Mesenchymal stem cell (in vitro differentiated cells and primary cell): ENCODE data around the gene TENM4.
"Not testable (repeated sequence)": the region's sequence is repeated elsewhere in the genome, so short reads cannot be mapped to it uniquely, and the experiment has no call there.

ENCODE experiments used
- DNase-seq: peaks from one replicate; pipeline ENCODE4 v3.0.0-alpha.2; 2013
- H2AFZ ChIP-seq: one replicate; pipeline ENCODE4 v1.6.1; 2013; ENCODE audit warnings: low read depth, mild to moderate bottlenecking, control low read depth, inconsistent platforms, low read length, moderate library complexity
- H2AK5ac ChIP-seq: 2 replicates; pipeline ENCODE4 v1.6.1; 2013; ENCODE audit warnings: low read length, moderate library complexity, mild to moderate bottlenecking, inconsistent platforms; ENCODE audit not compliant: severe bottlenecking
- H2BK120ac ChIP-seq: one replicate; pipeline ENCODE4 v1.6.1; 2013; ENCODE audit warnings: low read depth, mild to moderate bottlenecking, inconsistent platforms, low read length, moderate library complexity
- H2BK12ac ChIP-seq, 2 experiments: one replicate each; pipeline ENCODE4 v1.6.1; 2013; ENCODE audit warnings: inconsistent platforms in 2 of 2, low read length in 2 of 2, mild to moderate bottlenecking in 2 of 2, moderate library complexity in 2 of 2, control low read depth in 1 of 2
- H2BK15ac ChIP-seq: one replicate; pipeline ENCODE4 v1.6.1; 2013; ENCODE audit warnings: mild to moderate bottlenecking, low read depth, inconsistent platforms; ENCODE audit not compliant: poor library complexity, severe bottlenecking
- H2BK5ac ChIP-seq: 2 replicates; pipeline ENCODE4 v1.6.1; 2013; ENCODE audit warnings: low read depth, mild to moderate bottlenecking, low read length, control low read depth, inconsistent platforms; ENCODE audit not compliant: poor library complexity, severe bottlenecking
- H3K14ac ChIP-seq, 2 experiments: one replicate each; pipeline ENCODE4 v1.6.1; 2013; ENCODE audit warnings: inconsistent platforms in 2 of 2, low read length in 2 of 2, control low read depth in 1 of 2, mild to moderate bottlenecking in 1 of 2, moderate library complexity in 1 of 2
- H3K18ac ChIP-seq, 2 experiments: one replicate each; pipeline ENCODE4 v1.6.1; 2013; ENCODE audit warnings: inconsistent platforms in 2 of 2, low read length in 2 of 2, control low read depth in 1 of 2, low read depth in 1 of 2, mild to moderate bottlenecking in 1 of 2
- H3K23ac ChIP-seq, 2 experiments: one replicate each; pipeline ENCODE4 v1.6.1; 2013; ENCODE audit warnings: inconsistent platforms in 2 of 2, low read length in 2 of 2, mild to moderate bottlenecking in 2 of 2, moderate library complexity in 2 of 2, control low read depth in 1 of 2
- H3K27ac ChIP-seq: 2 replicates; pipeline ENCODE4 v1.5.1; 2013; ENCODE audit warnings: mild to moderate bottlenecking, moderate library complexity, low read length, control low read depth, inconsistent platforms; ENCODE audit not compliant: poor library complexity, severe bottlenecking
- H3K27me3 ChIP-seq, 2 experiments: 2 replicates each; pipeline versions ENCODE4 v1.6.1 to v1.7.0; 2013; ENCODE audit warnings: low read length in 2 of 2, mild to moderate bottlenecking in 2 of 2, moderate library complexity in 2 of 2, control low read depth in 1 of 2, inconsistent platforms in 1 of 2; ENCODE audit not compliant: control insufficient read depth in 1 of 2, insufficient read depth in 1 of 2
- H3K36me3 ChIP-seq, 2 experiments: 2 replicates each; pipeline versions ENCODE4 v1.6.1 to v1.7.0; 2013; ENCODE audit warnings: low read length in 2 of 2, control low read depth in 1 of 2, inconsistent platforms in 1 of 2, low read depth in 1 of 2, mild to moderate bottlenecking in 1 of 2; ENCODE audit not compliant: insufficient read depth in 2 of 2, control insufficient read depth in 1 of 2
- H3K4ac ChIP-seq, 2 experiments: one replicate each; pipeline ENCODE4 v1.6.1; 2013; ENCODE audit warnings: inconsistent platforms in 2 of 2, low read length in 2 of 2, mild to moderate bottlenecking in 2 of 2, moderate library complexity in 2 of 2, control low read depth in 1 of 2, low read depth in 1 of 2
- H3K4me1 ChIP-seq: 2 replicates; pipeline ENCODE4 v1.6.1; 2013; ENCODE audit warnings: low read depth, low read length, control low read depth; ENCODE audit not compliant: control insufficient read depth, insufficient read depth
- H3K4me2 ChIP-seq: 2 replicates; pipeline ENCODE4 v1.6.1; 2013; ENCODE audit warnings: low read length, mild to moderate bottlenecking, inconsistent platforms; ENCODE audit not compliant: poor library complexity, severe bottlenecking
- H3K4me3 ChIP-seq, 2 experiments: 2 replicates each; pipeline versions ENCODE4 v1.5.1 to v1.7.0; 2013; ENCODE audit warnings: low read length in 2 of 2, mild to moderate bottlenecking in 2 of 2, control low read depth in 1 of 2, low read depth in 1 of 2; ENCODE audit not compliant: insufficient read depth in 1 of 2
- H3K79me1 ChIP-seq: replicated peaks from 2 replicates; pipeline ENCODE4 v1.6.1; 2013; ENCODE audit warnings: mild to moderate bottlenecking, control low read depth, low read length, inconsistent platforms; ENCODE audit not compliant: poor library complexity, severe bottlenecking
- H3K9ac ChIP-seq: 2 replicates; pipeline ENCODE4 v1.7.0; 2013; ENCODE audit warnings: mild to moderate bottlenecking, low read length, moderate library complexity
- H3K9me3 ChIP-seq: 2 replicates; pipeline ENCODE4 v1.7.0; 2013; ENCODE audit warnings: mild to moderate bottlenecking, low read length; ENCODE audit not compliant: control insufficient read depth
- H4K8ac ChIP-seq: one replicate; pipeline ENCODE4 v1.6.1; 2013; ENCODE audit warnings: inconsistent platforms, mild to moderate bottlenecking, low read length, moderate library complexity
- H4K91ac ChIP-seq: one replicate; pipeline ENCODE4 v1.6.1; 2013; ENCODE audit warnings: mild to moderate bottlenecking, low read length, inconsistent platforms
- WGBS: methylation state at CpG from one replicate; pipeline ENCODE4 v1.1.7; 2013; ENCODE audit warnings: mixed read lengths; 5-methylcytosine and 5-hydroxymethylcytosine counted together

TENM4 gene

DNA sequence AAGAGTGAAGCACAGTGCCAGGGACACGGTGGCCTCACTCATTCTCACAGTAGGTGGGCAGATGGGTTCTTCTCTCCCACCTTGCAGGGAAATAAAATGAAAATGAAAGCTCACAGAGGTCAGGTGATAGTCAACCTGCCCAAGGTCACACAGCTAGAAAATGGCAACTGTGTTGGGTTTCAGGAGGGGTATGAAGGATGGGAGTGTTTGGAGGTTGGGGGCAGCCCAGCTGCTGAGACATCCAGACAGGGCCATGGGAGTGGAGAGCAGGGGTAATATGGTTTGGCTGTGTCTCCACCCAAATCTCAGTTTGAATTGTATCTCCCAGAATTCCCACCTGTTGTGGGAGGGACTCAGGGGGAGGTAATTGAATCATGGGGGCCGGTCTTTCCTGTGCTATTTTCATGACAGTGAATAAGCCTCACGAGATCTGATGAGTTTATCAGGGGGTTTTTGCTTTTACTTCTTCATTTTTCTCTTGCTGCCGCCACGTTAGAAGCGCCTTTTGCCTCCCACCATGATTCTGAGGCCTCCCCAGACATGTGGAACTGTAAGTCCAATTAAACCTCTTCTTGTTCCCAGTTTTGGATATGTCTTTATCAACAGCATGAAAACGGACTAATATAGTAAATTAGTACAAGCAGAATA is 247.0 kb downstream of the TENM4 start:
- no peaks in the 10 kb centered on the region for H3K36me3 ChIP-seq
- H3K18ac ChIP-seq: no peak overlapping the region
- no peaks in the 10 kb centered on the region for H3K9me3 ChIP-seq
- no peak overlapping the region for H4K8ac ChIP-seq
- H3K4me3 ChIP-seq: no peak overlapping the region
- no peak overlapping the region for H3K4me2 ChIP-seq
- no peak overlapping the region for H2BK12ac ChIP-seq
- no peaks in the 10 kb centered on the region for H3K79me1 ChIP-seq
- peaks cover 0 to 9% of the 10 kb centered on the region in 2 experiments for H3K27me3 ChIP-seq
- H3K14ac ChIP-seq: no peak overlapping the region
- peaks cover 2% of the 10 kb centered on the region for H3K4me1 ChIP-seq
- 77% methylated on average over 7 of the region's 7 CpGs for WGBS
- no peak overlapping the region for H3K9ac ChIP-seq
- no peak overlapping the region for H2AFZ ChIP-seq
- DNase-seq: no peak
- H2BK5ac ChIP-seq: no peak overlapping the region
- no peak overlapping the region for H2BK15ac ChIP-seq
- H3K23ac ChIP-seq: no peak overlapping the region
- H2AK5ac ChIP-seq: no peak overlapping the region
- no peak overlapping the region for H3K27ac ChIP-seq
- no peak overlapping the region for H3K4ac ChIP-seq
- H4K91ac ChIP-seq: no peak overlapping the region
- H2BK120ac ChIP-seq: no peak overlapping the region

DNA sequence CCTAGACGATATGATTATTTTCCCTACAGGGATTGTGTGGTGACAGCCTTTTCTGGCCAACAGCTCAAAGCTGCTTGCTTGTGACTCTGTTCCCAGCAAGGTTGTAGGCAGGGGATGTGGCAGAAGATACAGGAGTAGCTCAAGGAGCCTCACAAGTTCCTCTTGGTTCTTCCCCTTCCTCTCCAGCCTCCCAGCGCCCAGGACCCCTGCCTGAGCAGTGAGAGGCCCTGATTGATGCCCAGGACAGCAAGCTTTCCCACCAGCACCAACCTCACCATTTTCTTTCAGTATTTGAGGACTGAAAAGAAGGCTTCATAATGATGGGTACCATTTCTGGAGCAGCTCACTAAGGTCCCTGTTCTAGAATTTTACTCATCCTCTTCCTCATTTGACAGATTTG is 248.0 kb downstream of the TENM4 start:
- no peak overlapping the region for H2AFZ ChIP-seq
- DNase-seq: no peak
- H3K36me3 ChIP-seq: no peaks in the 10 kb centered on the region
- H2BK5ac ChIP-seq: no peak overlapping the region
- H3K18ac ChIP-seq: no peak overlapping the region
- H3K4me2 ChIP-seq: no peak overlapping the region
- no peak overlapping the region for H3K23ac ChIP-seq
- 100% methylated on average over 1 of the region's 2 CpGs for WGBS
- H2AK5ac ChIP-seq: no peak overlapping the region
- H4K91ac ChIP-seq: no peak overlapping the region
- H3K9ac ChIP-seq: no peak overlapping the region
- peaks cover 6% of the 10 kb centered on the region for H3K9me3 ChIP-seq
- no peak overlapping the region for H4K8ac ChIP-seq
- H2BK15ac ChIP-seq: no peak overlapping the region
- H3K4ac ChIP-seq: no peak overlapping the region
- no peak overlapping the region for H3K14ac ChIP-seq
- H2BK12ac ChIP-seq: no peak overlapping the region
- peaks cover 0 to 9% of the 10 kb centered on the region in 2 experiments for H3K27me3 ChIP-seq
- no peak overlapping the region for H3K27ac ChIP-seq
- no peak overlapping the region for H2BK120ac ChIP-seq
- H3K79me1 ChIP-seq: no peaks in the 10 kb centered on the region
- H3K4me3 ChIP-seq: no peak overlapping the region
- H3K4me1 ChIP-seq: no peaks in the 10 kb centered on the region

DNA sequence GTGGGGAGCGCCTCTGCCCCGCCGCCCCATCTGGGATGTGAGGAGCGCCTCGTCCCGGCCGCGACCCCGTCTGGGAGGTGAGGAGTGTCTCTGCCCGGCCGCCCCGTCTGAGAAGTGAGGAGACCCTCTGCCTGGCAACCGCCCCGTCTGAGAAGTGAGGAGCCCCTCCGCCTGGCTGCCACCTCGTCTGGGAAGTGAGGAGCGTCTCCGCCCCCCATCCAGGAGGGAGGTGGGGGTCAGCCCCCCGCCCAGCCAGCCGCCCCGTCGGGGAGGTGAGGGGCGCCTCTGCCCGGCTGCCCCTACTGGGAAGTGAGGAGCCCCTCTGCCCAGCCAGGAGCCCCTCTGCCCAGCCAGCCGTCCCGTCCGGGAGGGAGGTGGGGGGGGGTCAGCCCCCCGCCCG is 249.1 kb downstream of the TENM4 start:
- H2BK15ac ChIP-seq, H3K4me3 ChIP-seq: not testable (repeated sequence)
- 94% methylated on average over 24 of the region's 29 CpGs for WGBS

DNA sequence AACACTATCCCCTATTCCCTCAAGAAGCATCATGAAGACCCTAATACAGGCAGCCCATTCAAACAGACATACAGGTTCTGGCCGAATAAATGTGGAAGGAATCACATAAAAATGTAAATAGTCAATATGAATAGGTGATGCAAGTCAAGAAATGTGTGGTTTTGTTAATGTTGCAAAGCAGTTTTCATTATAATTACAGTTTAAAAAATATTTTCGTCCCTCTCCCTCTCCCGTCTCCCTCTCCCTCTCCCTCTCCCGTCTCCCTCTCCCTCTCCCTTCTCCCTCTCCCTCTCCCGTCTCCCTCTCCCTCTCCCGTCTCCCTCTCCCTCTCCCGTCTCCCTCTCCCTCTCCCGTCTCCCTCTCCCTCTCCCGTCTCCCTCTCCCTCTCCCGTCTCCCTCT is 250.3 kb downstream of the TENM4 start:
- H3K4me1 ChIP-seq, H3K79me1 ChIP-seq, H3K27ac ChIP-seq, H3K9ac ChIP-seq, H2AFZ ChIP-seq, H4K91ac ChIP-seq, H3K36me3 ChIP-seq, H2AK5ac ChIP-seq, H3K4me3 ChIP-seq, H2BK12ac ChIP-seq, H2BK120ac ChIP-seq, H3K4ac ChIP-seq, H2BK5ac ChIP-seq, DNase-seq, H3K23ac ChIP-seq, H4K8ac ChIP-seq, H3K18ac ChIP-seq, H3K4me2 ChIP-seq, H3K27me3 ChIP-seq, H3K14ac ChIP-seq, H2BK15ac ChIP-seq: not testable (repeated sequence)
- peaks cover 14% of the 10 kb centered on the region for H3K9me3 ChIP-seq
- WGBS: no CpG with 5 or more reads among the region's 10 CpGs

More for the DNA sequence above, 249.1 kb downstream of the TENM4 start:
- H4K8ac ChIP-seq, H3K79me1 ChIP-seq, H3K14ac ChIP-seq, H2AK5ac ChIP-seq, DNase-seq, H3K4me1 ChIP-seq, H3K27me3 ChIP-seq, H3K23ac ChIP-seq, H2BK120ac ChIP-seq, H3K9ac ChIP-seq, H4K91ac ChIP-seq, H3K18ac ChIP-seq, H2BK5ac ChIP-seq, H3K4me2 ChIP-seq, H2BK12ac ChIP-seq, H2AFZ ChIP-seq, H3K27ac ChIP-seq, H3K36me3 ChIP-seq, H3K4ac ChIP-seq: not testable (repeated sequence)
- H3K9me3 ChIP-seq: peaks cover 14% of the 10 kb centered on the region
